Fibroblast of skin of right quadriceps (primary cell): ENCODE results near the gene THBS4.

Source experiments
- DNase-seq: peaks from one replicate; pipeline ENCODE4 v3.0.0-alpha.2; 2013

THBS4 gene

GRCh38 chr5:80048084-80048780 lies 13.1 kb downstream of the THBS4 start:
- no peak for DNase-seq

GRCh38 chr5:80052464-80052863 lies 17.3 kb downstream of the THBS4 start:
- no peak for DNase-seq

- DNase-seq, result peak; percentile 55
These were observed 19.5 kb downstream of the THBS4 start for GRCh38 chr5:80054682-80055081.

GRCh38 chr5:80055491-80056170 lies 20.5 kb downstream of the THBS4 start:
- DNase-seq, result no peak

- no peak for DNase-seq
These were observed 22.0 kb downstream of the THBS4 start for GRCh38 chr5:80057099-80057498.

- DNase-seq, result no peak
These were observed 22.8 kb downstream of the THBS4 start for GRCh38 chr5:80057921-80058320.

GRCh38 chr5:80059354-80059980 lies 24.3 kb downstream of the THBS4 start:
- DNase-seq, result no peak

- no peak for DNase-seq
These were observed 25.8 kb downstream of the THBS4 start for GRCh38 chr5:80060966-80061365.

GRCh38 chr5:80061547-80061946 lies 26.4 kb downstream of the THBS4 start:
- no peak for DNase-seq

- peak; percentile 39 for DNase-seq
These were observed 29.0 kb downstream of the THBS4 start for GRCh38 chr5:80064124-80064523.

GRCh38 chr5:80067016-80067415 lies 31.9 kb downstream of the THBS4 start:
- DNase-seq, result no peak

- no peak for DNase-seq
These were observed 32.5 kb downstream of the THBS4 start for GRCh38 chr5:80067531-80068245.

GRCh38 chr5:80068246-80068636 lies 33.1 kb downstream of the THBS4 start:
- no peak for DNase-seq

GRCh38 chr5:80068775-80069174 lies 33.6 kb downstream of the THBS4 start:
- DNase-seq, result no peak

- DNase-seq, result peak; percentile 37
These were observed 34.2 kb downstream of the THBS4 start for GRCh38 chr5:80069251-80069800.

GRCh38 chr5:80069918-80070318 lies 34.8 kb downstream of the THBS4 start:
- no peak for DNase-seq

GRCh38 chr5:80070338-80071056 lies 35.3 kb downstream of the THBS4 start:
- peak; percentile 64 for DNase-seq

GRCh38 chr5:80071510-80072021 lies 36.4 kb downstream of the THBS4 start:
- DNase-seq, result no peak

- peak; percentile 33 for DNase-seq
These were observed 37.2 kb downstream of the THBS4 start for GRCh38 chr5:80072103-80073073.

GRCh38 chr5:80076131-80077050 lies 41.2 kb downstream of the THBS4 start:
- DNase-seq, result no peak
